ENCODE measurements around the gene WDR88.
"Not testable (repeated sequence)": the region's sequence is repeated elsewhere in the genome, so short reads cannot be mapped to it uniquely, and the experiment has no call there.

Gene WDR88

GRCh38 chr19:33133438-33134031 is 1.6 kb downstream of the WDR88 start:
- H3K9ac ChIP-seq (ENCODE audit: low read length) = no peak overlapping the region
- H3K4me1 ChIP-seq (ENCODE audit: control insufficient read depth, insufficient read depth, low read length) = no peaks in the 10 kb centered on the region
- no peak overlapping the region for H3K27ac ChIP-seq (ENCODE audit: low read depth, low read length)
- H3K4me3 ChIP-seq (ENCODE audit: low read length) = no peak overlapping the region
- no peaks in the 10 kb centered on the region for H3K27me3 ChIP-seq (ENCODE audit: control insufficient read depth, insufficient read depth, low read length)
- no peaks in the 10 kb centered on the region for H3K36me3 ChIP-seq (ENCODE audit: control insufficient read depth, insufficient read depth, low read length)

- Histone ChIP-seq H3K36me3 (ENCODE audit: control insufficient read depth, insufficient read depth, low read length) (no peaks in the 10 kb centered on the region), H3K9ac (ENCODE audit: low read length) (no peak overlapping the region), H3K27me3 (ENCODE audit: control insufficient read depth, insufficient read depth, low read length) (no peaks in the 10 kb centered on the region), H3K27ac (ENCODE audit: low read depth, low read length) (no peak overlapping the region), H3K4me3 (ENCODE audit: low read length) (no peak overlapping the region), H3K4me1 (ENCODE audit: control insufficient read depth, insufficient read depth, low read length) (no peaks in the 10 kb centered on the region)
These were observed 2.7 kb downstream of the WDR88 start for GRCh38 chr19:33134571-33135041.

GRCh38 chr19:33139165-33139564 is 7.3 kb downstream of the WDR88 start:
- H3K9ac ChIP-seq (ENCODE audit: low read length) = no peak overlapping the region
- H3K4me3 ChIP-seq (ENCODE audit: low read length) = no peak overlapping the region
- H3K4me1 ChIP-seq (ENCODE audit: control insufficient read depth, insufficient read depth, low read length) = no peaks in the 10 kb centered on the region
- H3K27me3 ChIP-seq (ENCODE audit: control insufficient read depth, insufficient read depth, low read length) = no peaks in the 10 kb centered on the region
- H3K36me3 ChIP-seq (ENCODE audit: control insufficient read depth, insufficient read depth, low read length) = no peaks in the 10 kb centered on the region
- no peak overlapping the region for H3K27ac ChIP-seq (ENCODE audit: low read depth, low read length)

- no peaks in the 10 kb centered on the region for H3K36me3 ChIP-seq (ENCODE audit: control insufficient read depth, insufficient read depth, low read length)
- H3K4me3 ChIP-seq (ENCODE audit: low read length) = peak overlapping the region; percentile 49
- H3K9ac ChIP-seq (ENCODE audit: low read length) = no peak overlapping the region
- no peak overlapping the region for H3K27ac ChIP-seq (ENCODE audit: low read depth, low read length)
- no peaks in the 10 kb centered on the region for H3K27me3 ChIP-seq (ENCODE audit: control insufficient read depth, insufficient read depth, low read length)
- H3K4me1 ChIP-seq (ENCODE audit: control insufficient read depth, insufficient read depth, low read length) = no peaks in the 10 kb centered on the region
These were observed 12.0 kb downstream of the WDR88 start for GRCh38 chr19:33143897-33144405.

GRCh38 chr19:33146209-33146608 is 14.3 kb downstream of the WDR88 start:
- no peak overlapping the region for H3K27ac ChIP-seq (ENCODE audit: low read depth, low read length)
- H3K36me3 ChIP-seq (ENCODE audit: control insufficient read depth, insufficient read depth, low read length) = no peaks in the 10 kb centered on the region
- H3K4me3 ChIP-seq (ENCODE audit: low read length) = no peak overlapping the region
- no peaks in the 10 kb centered on the region for H3K27me3 ChIP-seq (ENCODE audit: control insufficient read depth, insufficient read depth, low read length)
- no peak overlapping the region for H3K9ac ChIP-seq (ENCODE audit: low read length)
- H3K4me1 ChIP-seq (ENCODE audit: control insufficient read depth, insufficient read depth, low read length) = no peaks in the 10 kb centered on the region

- Histone ChIP-seq H3K9ac (ENCODE audit: low read length) (no peak overlapping the region), H3K36me3 (ENCODE audit: control insufficient read depth, insufficient read depth, low read length) (no peaks in the 10 kb centered on the region), H3K27ac (ENCODE audit: low read depth, low read length) (no peak overlapping the region)
These were observed 15.6 kb downstream of the WDR88 start for GRCh38 chr19:33147538-33147937.

GRCh38 chr19:33150852-33151518 is 19.1 kb downstream of the WDR88 start:
- Histone ChIP-seq H3K4me3 (ENCODE audit: low read length) (no peak overlapping the region), H3K4me1 (ENCODE audit: control insufficient read depth, insufficient read depth, low read length) (no peaks in the 10 kb centered on the region), H3K27ac (ENCODE audit: low read depth, low read length) (no peak overlapping the region), H3K27me3 (ENCODE audit: control insufficient read depth, insufficient read depth, low read length) (no peaks in the 10 kb centered on the region), H3K36me3 (ENCODE audit: control insufficient read depth, insufficient read depth, low read length) (no peaks in the 10 kb centered on the region), H3K9ac (ENCODE audit: low read length) (no peak overlapping the region)

More at GRCh38 chr19:33147538-33147937, 15.6 kb downstream of the WDR88 start:
- H3K4me3 ChIP-seq (ENCODE audit: low read length) = no peak overlapping the region
- H3K4me1 ChIP-seq (ENCODE audit: control insufficient read depth, insufficient read depth, low read length) = no peaks in the 10 kb centered on the region
- H3K27me3 ChIP-seq (ENCODE audit: control insufficient read depth, insufficient read depth, low read length) = no peaks in the 10 kb centered on the region

- Histone ChIP-seq H3K27ac (ENCODE audit: low read depth, low read length) (no peak overlapping the region), H3K36me3 (ENCODE audit: control insufficient read depth, insufficient read depth, low read length) (no peaks in the 10 kb centered on the region), H3K9ac (ENCODE audit: low read length) (no peak overlapping the region), H3K27me3 (ENCODE audit: control insufficient read depth, insufficient read depth, low read length) (no peaks in the 10 kb centered on the region), H3K4me1 (ENCODE audit: control insufficient read depth, insufficient read depth, low read length) (no peaks in the 10 kb centered on the region), H3K4me3 (ENCODE audit: low read length) (no peak overlapping the region)
These were observed 20.3 kb downstream of the WDR88 start for GRCh38 chr19:33152176-33152575.

- H3K4me1 ChIP-seq (ENCODE audit: control insufficient read depth, insufficient read depth, low read length); H3K27ac ChIP-seq (ENCODE audit: low read depth, low read length); H3K36me3 ChIP-seq (ENCODE audit: control insufficient read depth, insufficient read depth, low read length); H3K27me3 ChIP-seq (ENCODE audit: control insufficient read depth, insufficient read depth, low read length); H3K9ac ChIP-seq (ENCODE audit: low read length); H3K4me3 ChIP-seq (ENCODE audit: low read length): not testable (repeated sequence)
These were observed 20.7 kb downstream of the WDR88 start for GRCh38 chr19:33152625-33153024.

GRCh38 chr19:33154313-33154712 is 22.4 kb downstream of the WDR88 start:
- H3K36me3 ChIP-seq (ENCODE audit: control insufficient read depth, insufficient read depth, low read length); H3K9ac ChIP-seq (ENCODE audit: low read length); H3K4me1 ChIP-seq (ENCODE audit: control insufficient read depth, insufficient read depth, low read length); H3K4me3 ChIP-seq (ENCODE audit: low read length); H3K27me3 ChIP-seq (ENCODE audit: control insufficient read depth, insufficient read depth, low read length); H3K27ac ChIP-seq (ENCODE audit: low read depth, low read length): not testable (repeated sequence)

GRCh38 chr19:33156334-33156733 is 24.4 kb downstream of the WDR88 start:
- Histone ChIP-seq H3K36me3 (ENCODE audit: control insufficient read depth, insufficient read depth, low read length) (no peaks in the 10 kb centered on the region), H3K4me1 (ENCODE audit: control insufficient read depth, insufficient read depth, low read length) (no peaks in the 10 kb centered on the region), H3K4me3 (ENCODE audit: low read length) (no peak overlapping the region), H3K9ac (ENCODE audit: low read length) (no peak overlapping the region), H3K27ac (ENCODE audit: low read depth, low read length) (no peak overlapping the region), H3K27me3 (ENCODE audit: control insufficient read depth, insufficient read depth, low read length) (no peaks in the 10 kb centered on the region)

GRCh38 chr19:33157906-33158305 is 26.0 kb downstream of the WDR88 start:
- no peak overlapping the region for H3K4me3 ChIP-seq (ENCODE audit: low read length)
- no peak overlapping the region for H3K27ac ChIP-seq (ENCODE audit: low read depth, low read length)
- H3K36me3 ChIP-seq (ENCODE audit: control insufficient read depth, insufficient read depth, low read length) = no peaks in the 10 kb centered on the region
- no peaks in the 10 kb centered on the region for H3K4me1 ChIP-seq (ENCODE audit: control insufficient read depth, insufficient read depth, low read length)
- H3K27me3 ChIP-seq (ENCODE audit: control insufficient read depth, insufficient read depth, low read length) = no peaks in the 10 kb centered on the region
- no peak overlapping the region for H3K9ac ChIP-seq (ENCODE audit: low read length)

- no peaks in the 10 kb centered on the region for H3K27me3 ChIP-seq (ENCODE audit: control insufficient read depth, insufficient read depth, low read length)
- no peak overlapping the region for H3K4me3 ChIP-seq (ENCODE audit: low read length)
- no peak overlapping the region for H3K27ac ChIP-seq (ENCODE audit: low read depth, low read length)
- H3K9ac ChIP-seq (ENCODE audit: low read length) = no peak overlapping the region
- H3K36me3 ChIP-seq (ENCODE audit: control insufficient read depth, insufficient read depth, low read length) = no peaks in the 10 kb centered on the region
- no peaks in the 10 kb centered on the region for H3K4me1 ChIP-seq (ENCODE audit: control insufficient read depth, insufficient read depth, low read length)
These were observed 26.5 kb downstream of the WDR88 start for GRCh38 chr19:33158365-33158764.

All from rectal smooth muscle tissue (tissue), 1 donor.